K562 (cell line): ENCODE measurements around the gene ITGAE. TPM values are rescaled to one million over a fixed set of nuclear protein-coding genes. Genes with fewer than 3 reads are reported as not detected.
A peak's percentile ranks its signal among the peaks of the same experiment; 100 is the strongest.

Experiments
- polyA plus RNA-seq, 8 experiments: library from polyadenylated mRNA; depleted of rRNA in 4 of 8; stranded (reverse) in 5 of 8; unstranded in 3 of 8; fragments of >200 nt; fragmentation: Nextera tagmentation in 2 of 8; fragmentation: Illumina TruSeq in 1 of 8; extraction: Ambion mirVana in 2 of 8; extraction: Trizol in 1 of 8; gene quantifications; 2 replicates each; pipeline versions ENCODE4 v1.2.1 to v1.2.3, GENCODE V29; 2011 to 2014; ENCODE audit warnings: inconsistent platforms in 1 of 8, missing spikeins in 1 of 8
- total RNA-seq, 7 experiments: library from RNA; depleted of rRNA in 6 of 7; stranded (reverse); fragments of >200 nt in 6 of 7; fragmentation: Illumina TruSeq in 2 of 7; extraction: Trizol in 2 of 7; gene quantifications; 2 replicates each; pipeline versions ENCODE4 v1.2.1 to v1.2.3, GENCODE V29; 2011 to 2021; ENCODE audit warnings: low replicate concordance in 1 of 7
- TF ChIP-seq, protein P1 (sequence below), 2 experiments: fragments of 450-650 bp; formaldehyde crosslinking in 1 of 2; IDR thresholded peaks; 2 replicates each; pipeline versions ENCODE4 v1.4.0 to v1.6.1; 2014 to 2020; ENCODE audit warnings: mild to moderate bottlenecking in 2 of 2, borderline replicate concordance in 1 of 2, low read depth in 1 of 2

ITGAE gene
- total and polyA plus RNA-seq, 9 of the 15 experiments (the other 6 are each of a cell fraction or from before 2014, with no cell fraction given) = 14.8 to 160 (median 27.0) TPM

DNA sequence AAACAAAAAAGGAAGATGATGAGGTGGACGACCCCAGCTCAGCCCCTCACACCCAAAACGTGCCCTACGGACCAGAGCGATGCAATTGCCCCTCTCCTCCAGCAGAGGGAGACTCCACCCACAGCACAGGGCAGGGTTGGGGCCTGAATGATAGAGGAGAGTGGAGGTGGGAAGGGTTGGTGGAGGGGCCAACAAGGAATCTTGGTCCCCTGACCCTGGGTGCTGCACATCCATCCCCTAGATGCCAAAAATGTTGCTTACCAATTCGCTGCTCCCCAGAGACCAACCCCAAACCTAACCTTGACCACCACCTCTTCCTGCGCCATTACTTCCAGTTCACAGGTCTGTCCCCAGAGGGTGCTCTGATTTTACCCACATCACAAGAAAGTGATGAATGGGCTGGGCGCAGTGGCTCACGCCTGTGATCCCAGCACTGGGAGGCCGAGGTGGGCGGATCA lies 117.9 kb downstream of the ITGAE start (continued):
- TF ChIP-seq, protein P1, sequence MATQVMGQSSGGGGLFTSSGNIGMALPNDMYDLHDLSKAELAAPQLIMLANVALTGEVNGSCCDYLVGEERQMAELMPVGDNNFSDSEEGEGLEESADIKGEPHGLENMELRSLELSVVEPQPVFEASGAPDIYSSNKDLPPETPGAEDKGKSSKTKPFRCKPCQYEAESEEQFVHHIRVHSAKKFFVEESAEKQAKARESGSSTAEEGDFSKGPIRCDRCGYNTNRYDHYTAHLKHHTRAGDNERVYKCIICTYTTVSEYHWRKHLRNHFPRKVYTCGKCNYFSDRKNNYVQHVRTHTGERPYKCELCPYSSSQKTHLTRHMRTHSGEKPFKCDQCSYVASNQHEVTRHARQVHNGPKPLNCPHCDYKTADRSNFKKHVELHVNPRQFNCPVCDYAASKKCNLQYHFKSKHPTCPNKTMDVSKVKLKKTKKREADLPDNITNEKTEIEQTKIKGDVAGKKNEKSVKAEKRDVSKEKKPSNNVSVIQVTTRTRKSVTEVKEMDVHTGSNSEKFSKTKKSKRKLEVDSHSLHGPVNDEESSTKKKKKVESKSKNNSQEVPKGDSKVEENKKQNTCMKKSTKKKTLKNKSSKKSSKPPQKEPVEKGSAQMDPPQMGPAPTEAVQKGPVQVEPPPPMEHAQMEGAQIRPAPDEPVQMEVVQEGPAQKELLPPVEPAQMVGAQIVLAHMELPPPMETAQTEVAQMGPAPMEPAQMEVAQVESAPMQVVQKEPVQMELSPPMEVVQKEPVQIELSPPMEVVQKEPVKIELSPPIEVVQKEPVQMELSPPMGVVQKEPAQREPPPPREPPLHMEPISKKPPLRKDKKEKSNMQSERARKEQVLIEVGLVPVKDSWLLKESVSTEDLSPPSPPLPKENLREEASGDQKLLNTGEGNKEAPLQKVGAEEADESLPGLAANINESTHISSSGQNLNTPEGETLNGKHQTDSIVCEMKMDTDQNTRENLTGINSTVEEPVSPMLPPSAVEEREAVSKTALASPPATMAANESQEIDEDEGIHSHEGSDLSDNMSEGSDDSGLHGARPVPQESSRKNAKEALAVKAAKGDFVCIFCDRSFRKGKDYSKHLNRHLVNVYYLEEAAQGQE (IDR thresholded peaks at IDR 0.05; ENCODE audit: borderline replicate concordance) = peak; percentile 62; the same call in 1 of the 2 replicates
- TF ChIP-seq, protein P1 (CRISPR knock-in tag; IDR thresholded peaks at IDR 0.05; ENCODE audit: low read depth) = no peak
- TF ChIP-seq, all 486 proteins: peak for 18
